GM12872 (cell line): Measurements from ENCODE around the gene TAF6L.

Experiments used
- CTCF ChIP-seq: IDR thresholded peaks from 3 replicates; pipeline ENCODE4 v1.5.1; 2011; ENCODE audit warnings: low read depth, mild to moderate bottlenecking, low read length, moderate library complexity; ENCODE audit not compliant: insufficient read depth

Gene TAF6L

GRCh38 chr11:62789576-62789975, 18.4 kb downstream of the TAF6L start:
- TF ChIP-seq CTCF = no peak

GRCh38 chr11:62791501-62792201, 20.5 kb downstream of the TAF6L start, which contains the start of gene TMEM223:
TSS of gene TMEM223 (minus strand) at chr11:62792006. CDS start at chr11:62791994, 12 bp downstream.
- peak; percentile 22; the same call in 2 of the 3 replicates for TF ChIP-seq CTCF

GRCh38 chr11:62792202-62792575, 21.0 kb downstream of the TAF6L start:
- no peak for TF ChIP-seq CTCF

- TF ChIP-seq CTCF = no peak
Measured at GRCh38 chr11:62794201-62794775, 23.1 kb downstream of the TAF6L start.

GRCh38 chr11:62796281-62796680, 25.1 kb downstream of the TAF6L start:
- no peak for TF ChIP-seq CTCF

GRCh38 chr11:62799486-62799885, 28.3 kb downstream of the TAF6L start:
- no peak for TF ChIP-seq CTCF

- TF ChIP-seq CTCF = no peak
Measured at GRCh38 chr11:62801071-62801470, 29.9 kb downstream of the TAF6L start.
